C1 segment of cervical spinal cord (tissue), 14 donors: Measurements from ENCODE around the gene GMPR.

Source experiments
- DNase-seq, 14 donors: peaks; one replicate each; lab custom pipeline; 2025; lab: John Stamatoyannopoulos, UW

GMPR gene

DNA sequence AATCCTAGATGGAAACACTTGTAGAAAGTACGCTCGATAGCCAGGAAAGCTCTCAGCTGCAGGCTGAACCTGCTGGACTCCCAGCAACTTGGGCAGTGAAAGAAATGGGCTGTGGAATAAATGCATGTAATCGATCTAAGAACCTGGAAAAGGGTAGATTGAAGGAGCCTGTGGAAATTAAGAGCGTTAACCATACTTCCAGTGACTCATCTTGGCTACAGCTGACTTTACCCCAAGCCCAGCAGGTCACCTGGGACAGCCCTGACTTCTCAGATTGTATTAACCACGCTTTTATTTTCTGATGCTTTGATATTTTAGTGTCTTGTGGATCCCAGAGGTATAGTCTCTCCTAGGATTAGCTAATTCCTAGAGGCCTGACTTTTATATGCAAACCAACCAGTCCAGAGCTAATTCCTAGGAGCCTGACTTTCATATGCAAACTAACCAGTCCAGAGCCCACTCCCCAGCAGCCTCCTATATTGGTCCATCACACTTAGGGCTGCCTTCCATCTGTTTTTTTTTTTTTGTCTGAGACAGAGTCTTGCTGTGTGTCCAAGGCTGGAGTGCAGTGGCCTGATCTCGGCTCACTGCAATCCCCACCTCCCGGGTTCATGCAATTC is 86.3 kb downstream of the GMPR start:
- DNase-seq, result no peak

DNA sequence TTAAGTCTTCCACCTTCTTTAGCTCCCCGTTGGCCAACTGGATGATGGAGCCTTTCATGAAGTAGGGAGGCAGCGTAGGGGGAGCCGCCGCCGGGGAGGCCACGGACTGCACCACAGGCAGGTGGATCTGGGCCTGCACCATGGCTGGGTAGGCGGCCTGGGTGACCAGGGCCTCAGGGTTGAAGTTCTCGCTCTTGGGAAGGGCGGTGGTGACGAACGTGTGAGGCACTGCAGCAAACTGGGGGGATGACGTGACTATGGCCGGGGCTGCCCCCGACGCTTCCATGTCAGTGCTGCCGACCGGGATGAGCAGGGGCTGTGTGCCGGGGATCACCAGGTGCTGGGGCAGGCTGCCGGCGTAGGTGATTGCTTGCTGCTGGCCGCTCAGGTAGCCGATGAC is 88.1 kb downstream of the GMPR start:
- DNase-seq, result no peak

DNA sequence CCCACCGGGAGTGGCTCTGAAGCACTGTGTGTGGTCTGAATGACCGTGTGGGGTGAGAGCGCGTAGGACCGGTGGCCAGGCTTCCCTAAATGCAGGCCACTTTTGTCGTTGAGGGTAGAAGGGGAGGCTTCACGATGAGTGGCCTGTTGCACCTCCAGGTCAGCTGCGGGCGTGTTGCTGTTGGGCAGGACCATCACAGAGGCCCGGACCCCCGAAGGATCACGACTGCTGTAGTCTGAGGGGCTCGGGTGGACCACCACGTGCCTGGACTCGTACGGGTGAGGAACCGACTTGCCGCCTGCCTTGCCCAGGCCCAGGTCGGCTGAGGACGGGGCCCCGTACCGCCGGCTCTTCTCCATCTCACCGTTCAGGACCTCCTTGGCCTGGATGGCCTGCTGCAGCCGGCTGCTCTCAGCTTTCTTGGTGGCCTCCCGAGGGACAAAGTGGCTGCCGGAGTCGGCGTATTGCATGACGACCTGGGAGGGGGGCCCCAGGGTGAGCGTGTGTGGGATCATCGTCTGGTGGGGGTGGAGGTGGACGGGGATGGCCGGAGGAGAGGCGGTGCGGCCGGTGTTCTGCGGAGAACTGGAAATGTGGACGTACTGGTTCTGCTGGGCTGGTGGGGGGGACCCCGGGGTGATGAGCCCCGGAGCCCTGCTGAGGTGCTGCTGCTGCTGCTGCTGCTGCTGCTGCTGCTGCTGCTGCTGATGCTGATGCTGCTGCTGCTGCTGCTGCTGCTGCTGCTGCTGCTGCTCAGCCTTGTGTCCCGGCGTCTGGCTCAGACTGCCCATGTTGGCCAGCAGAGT is 88.8 kb downstream of the GMPR start:
- no peak for DNase-seq

DNA sequence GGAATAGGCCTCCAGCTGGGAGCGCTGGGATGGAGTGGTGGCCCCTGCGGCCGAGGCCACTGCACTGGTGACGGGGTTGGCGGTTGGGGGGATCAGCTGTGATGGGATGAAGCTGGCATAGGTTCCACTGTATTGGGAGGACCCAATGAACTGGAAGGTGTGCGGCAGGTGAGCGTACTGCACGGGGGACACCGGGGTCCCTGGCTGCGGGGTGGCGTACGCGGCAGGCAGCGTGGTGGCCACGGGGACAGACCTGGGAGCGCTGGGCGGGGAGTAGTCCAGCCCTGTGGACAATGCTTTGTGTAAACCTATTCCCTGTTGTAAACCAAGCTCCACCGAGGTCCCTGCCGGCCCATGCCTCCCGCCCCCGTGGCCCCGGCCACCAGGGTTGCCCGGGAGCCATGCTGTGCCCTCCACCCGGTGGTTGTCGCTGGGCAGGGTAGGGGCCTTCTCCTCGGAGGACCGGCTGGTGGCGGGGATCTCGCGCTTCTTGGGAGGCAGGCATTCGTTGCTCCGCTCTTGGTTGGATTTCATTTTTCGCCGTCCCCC is 89.5 kb downstream of the GMPR start:
- DNase-seq, result no peak

DNA sequence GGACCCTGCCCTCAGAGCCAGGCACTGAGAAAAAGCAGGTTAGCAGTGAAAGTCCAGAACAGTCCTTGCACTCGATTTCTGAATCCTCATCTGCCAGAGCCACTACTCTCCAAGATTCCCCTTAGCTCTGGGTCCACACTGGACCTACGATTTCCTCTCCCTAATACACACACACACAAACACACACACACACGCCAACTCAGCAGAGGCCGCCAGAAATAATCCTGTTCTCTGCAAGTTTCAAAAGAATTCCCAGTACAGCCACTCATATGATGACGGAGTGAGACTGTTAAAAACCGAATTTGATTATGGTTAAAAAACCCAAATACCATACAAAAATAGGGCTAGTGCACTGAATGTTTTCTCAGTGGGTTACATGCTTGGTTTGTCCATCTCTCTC is 90.8 kb downstream of the GMPR start:
- no peak for DNase-seq

DNA sequence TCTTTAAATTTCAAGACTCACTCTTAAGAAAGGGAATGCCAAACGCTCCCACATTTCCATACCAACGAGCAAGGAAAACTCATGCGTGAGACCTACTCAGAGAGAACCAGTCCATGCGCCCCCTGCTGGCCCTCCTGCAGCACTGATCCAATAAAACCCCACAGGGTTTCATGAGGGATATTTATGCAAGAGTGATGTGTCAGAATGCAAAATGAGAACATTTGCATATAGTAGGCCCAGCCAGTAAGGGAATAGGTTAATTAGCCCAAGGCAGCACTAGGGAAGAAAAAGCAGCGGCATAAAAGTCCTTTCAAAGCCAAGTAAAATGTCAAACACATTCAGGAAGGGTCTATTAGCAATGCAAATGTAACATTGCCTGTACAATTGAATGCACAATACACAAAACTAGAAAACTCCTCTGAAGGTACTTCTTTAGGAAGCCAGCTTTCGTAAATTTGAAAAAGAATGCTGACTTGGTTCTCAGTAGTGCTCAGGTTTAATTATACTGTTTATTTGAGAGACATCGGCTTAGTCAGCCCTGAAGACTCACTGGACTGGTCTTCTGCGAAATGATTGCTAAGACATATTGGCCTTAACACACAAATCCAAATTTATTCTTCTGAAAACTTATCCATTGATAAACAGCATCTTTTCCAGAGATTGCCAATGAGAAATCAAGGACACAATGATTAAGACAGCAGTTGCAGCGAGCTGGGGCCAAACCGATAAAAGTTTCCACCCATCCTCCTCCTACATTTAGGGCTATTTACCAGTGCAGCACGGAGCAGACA is 93.2 kb downstream of the GMPR start:
- DNase-seq, result peak in 12 of 14 donors; percentile 2 to 58 (median 42)

DNA sequence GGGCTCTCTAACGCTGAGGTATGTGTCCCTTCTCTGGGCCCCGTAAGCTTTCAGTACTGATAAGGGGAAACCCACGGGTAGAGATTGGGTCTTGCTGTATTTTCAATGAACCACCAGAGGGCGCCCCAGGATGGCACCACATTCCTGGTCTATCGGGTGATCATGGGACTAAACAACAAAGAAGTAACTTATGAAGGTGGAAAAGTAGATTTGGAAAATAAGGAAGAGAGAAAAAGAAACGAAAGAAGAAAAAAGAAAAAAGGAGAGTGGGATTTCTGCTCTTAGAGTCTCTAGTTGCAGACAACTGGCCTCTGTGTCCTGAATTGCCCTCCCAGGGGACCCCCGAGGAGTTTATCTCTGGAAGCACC is 93.8 kb downstream of the GMPR start:
- peak in 13 of 14 donors; percentile 3 to 80 (median 58) for DNase-seq

DNA sequence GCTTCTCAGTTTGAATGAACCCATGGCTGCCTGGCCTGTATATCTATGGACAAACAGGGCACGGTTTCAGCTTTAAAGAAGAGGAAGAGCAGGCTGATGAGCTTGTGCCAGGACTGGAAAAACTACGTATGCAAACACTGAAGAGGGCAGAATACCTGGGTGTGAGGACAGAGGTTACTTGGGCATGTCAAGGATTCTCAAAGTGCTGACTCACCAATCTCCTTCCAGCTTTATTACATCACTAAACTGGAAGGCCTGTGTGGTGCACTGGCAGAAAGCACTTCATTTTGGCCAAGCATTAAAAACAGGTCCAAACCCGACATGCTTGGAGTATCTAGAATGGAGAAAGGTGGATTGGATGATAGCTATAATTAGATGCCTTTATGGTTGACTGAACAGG is 95.2 kb downstream of the GMPR start:
- peak in 1 of 14 donors; percentile 2 for DNase-seq

DNA sequence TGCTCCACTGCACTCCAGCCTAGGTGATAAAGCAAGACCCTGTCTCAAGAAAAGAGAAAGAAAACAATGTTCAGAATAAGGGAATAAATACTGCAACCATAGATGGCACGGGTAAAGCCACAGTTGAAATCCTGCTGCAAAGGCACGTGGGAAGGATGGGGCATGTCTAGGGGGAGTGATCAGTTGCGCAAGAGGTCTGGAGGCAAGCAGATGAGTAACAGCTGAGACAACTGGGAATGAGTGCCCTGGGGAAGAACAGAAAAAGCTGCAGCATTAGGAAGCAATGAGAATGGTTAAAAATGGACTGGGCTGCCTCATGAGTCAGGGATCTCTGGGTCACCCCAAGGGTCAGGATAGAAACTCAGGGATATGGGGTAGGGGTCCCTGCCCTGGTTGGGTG is 96.3 kb downstream of the GMPR start:
- DNase-seq, result peak in 1 of 14 donors; percentile 28

DNA sequence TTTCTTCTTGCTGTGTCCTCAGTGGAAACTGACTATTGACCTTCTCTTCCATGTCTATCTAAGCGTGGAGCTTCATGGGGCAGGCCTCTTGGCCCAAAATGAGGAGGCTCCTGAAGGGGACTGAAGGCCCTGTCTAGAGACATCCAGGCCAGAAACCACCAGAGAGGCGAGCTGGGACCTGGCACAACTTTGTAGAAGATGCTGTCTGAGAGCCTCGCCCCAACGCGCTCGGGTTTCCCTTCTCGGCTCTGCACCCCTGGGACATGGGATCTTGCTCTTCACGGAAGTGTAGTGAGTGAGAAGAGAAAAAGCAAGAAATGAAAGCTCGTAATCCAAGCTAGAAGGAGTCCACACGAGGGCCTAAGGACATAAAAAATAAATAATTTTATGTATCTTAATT is 96.8 kb downstream of the GMPR start:
- DNase-seq, result no peak

DNA sequence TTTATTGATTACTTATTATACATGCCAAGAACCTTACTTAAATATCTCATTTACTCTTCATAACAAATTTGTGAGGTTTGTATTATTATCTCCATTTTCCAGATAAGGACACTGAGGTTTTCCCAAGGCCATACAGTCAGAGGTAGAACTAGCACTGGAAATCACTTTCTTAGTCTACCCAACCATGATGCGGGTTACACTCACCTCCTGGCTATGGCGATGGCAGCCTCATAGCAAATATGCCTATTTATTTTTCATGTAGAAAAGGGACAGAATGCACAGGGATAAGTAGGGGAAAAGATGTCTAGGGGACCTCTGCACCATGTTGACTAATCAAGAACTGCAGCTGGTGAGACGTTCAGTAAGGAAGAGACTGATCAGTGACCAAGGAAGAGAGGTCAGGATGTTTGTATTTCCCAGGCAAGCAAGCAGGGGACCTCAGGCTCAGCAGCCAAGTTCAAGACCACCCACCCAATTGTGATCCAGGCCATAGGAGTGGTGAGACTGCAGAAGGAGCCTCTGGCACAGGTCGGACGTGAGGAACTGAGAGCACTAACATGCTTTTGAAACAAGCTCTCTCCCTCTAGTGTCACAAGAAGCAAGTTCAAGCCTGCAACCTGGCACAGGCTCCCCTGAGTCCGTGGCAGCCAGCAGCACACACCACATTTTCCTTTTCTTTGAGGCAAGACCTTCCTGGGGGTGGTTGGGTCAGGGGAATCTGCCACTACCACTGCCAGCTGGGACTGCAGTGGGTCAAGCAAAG is 97.8 kb downstream of the GMPR start:
- no peak for DNase-seq

DNA sequence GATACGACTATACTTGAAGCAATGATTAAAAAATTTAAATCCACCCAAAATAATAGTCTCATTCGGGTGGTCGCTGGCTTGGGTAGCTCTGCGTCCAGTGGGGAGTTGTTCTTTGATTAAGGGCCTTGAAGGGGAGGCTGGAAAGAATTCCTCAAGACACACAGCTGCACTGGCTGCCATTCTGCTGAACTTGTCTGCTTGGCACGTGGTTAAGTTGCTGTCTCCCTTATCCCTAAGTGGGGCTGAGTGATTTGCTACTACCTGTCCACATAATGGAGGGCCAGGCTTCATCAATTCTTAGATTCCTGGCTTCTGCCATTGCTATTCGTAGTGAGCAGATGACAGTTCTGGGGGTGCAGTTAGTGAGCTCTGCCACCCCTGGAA is 98.5 kb downstream of the GMPR start:
- no peak for DNase-seq

DNA sequence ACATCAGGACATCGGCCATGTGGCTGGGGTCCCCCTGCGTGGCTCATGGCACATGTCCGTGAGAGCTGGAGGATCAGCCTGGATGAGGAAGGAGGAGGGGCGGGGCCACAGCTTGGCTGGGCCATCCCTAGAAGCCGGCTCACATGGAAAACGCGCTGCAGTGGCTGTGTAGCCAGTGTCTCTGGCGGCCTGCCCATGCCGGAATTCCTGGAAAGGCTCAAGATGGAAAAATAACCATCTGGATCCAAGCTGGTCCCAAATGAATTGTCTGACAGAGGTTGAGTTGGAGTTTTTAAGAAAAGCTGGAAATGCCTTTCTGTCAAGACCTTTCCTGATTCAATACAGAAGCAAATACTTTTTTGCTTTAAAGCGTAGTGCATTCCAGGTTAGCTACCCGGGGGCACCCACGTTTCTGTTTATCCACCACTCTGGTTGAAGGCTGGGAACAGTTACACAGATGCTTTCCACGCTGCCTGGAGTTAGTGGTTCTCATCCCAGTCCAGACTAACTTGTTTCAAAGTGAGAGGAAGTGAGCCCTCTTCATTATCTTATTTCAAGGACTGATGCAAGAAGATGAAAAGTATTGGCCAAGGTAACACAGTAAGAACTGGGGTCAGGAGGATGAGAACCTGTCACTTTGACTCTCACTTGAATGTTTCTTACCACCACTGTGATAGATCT is 99.0 kb downstream of the GMPR start:
- peak in 8 of 14 donors; percentile 5 to 51 (median 28) for DNase-seq

DNA sequence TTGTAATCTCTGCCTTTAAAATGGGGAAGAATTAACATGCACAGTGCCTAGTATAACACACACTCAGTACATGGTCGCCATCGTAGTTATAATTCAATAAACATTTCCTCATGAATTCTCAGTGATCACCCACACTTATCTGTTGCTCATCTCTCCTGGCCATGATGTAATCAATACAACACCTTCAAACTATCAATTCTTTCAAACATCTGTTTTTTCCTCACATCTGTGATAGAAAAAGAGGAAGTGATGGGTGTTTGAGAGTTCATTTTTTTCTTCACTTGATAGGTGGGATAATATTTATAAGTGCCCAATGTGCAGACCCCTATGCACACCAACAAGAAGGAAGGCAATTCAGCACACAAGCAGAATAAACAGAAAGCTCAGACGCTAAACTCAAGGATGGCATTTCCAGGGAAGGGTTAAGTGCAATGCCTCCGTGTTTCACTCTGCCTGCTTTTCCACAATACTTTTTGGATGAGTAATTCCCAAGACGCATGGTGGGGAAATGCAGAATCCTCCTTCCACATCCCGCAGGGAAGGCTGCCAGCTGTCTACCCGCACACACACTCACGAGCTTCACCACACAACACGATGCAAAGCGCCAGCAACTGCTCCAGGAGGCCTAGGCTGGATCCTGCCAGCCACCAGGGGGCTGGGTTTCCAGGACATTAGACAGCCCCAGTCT is 100.3 kb downstream of the GMPR start:
- peak in 4 of 14 donors; percentile 6 to 34 (median 14) for DNase-seq

DNA sequence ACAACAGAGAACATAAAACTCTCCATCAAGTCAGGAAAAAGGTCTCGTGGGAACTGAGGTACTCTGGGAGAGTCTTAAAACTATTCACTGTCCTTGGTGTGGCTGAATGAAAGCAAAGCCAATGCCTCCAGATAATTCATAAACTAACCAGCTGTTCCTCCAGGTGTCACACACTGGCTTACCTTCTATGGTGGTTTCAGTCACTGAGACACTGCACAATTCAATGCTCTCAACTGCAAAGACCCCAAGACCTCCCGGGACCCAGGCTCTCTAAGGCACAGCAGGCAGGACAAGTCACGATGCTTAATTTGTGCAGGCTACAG is 100.8 kb downstream of the GMPR start:
- no peak for DNase-seq

DNA sequence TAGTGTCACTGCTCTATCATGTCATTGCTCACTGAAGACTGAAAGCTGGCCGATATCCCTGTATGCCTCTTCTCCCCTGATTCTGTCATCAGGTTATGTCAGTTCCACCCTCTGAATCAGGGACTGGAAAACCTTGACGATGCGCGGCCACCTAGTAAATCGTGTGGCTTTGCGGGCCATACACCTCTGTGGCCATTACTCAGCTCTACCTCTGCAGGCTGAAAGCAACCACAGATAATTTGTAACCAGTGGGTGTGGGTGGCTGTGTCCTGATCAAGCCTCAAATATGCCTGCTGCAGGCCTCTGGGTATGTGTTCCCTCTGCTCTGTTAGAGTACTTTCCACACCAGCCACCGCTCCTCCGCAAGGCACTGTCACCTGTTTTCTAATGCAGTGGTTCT is 105.2 kb downstream of the GMPR start:
- no peak for DNase-seq

DNA sequence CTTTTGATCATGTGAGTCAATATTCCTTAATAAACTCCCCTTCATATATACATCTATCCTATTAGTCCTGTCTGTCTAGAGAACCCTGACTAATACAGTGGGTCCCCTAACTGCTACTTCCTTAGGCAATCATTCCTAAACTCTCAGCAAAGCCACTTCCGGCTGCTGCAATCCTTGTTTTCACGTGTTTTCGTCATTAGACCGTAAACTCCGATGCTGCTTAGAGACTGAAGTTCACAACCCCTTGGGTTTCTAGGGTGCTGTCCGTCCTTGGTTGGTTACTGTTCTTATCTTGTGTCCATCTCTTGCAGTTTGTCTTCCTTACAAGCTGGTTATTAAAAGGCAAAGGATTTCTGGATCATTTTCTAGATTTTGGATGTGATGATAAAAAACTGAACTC is 106.4 kb downstream of the GMPR start:
- DNase-seq, result no peak
